GM10847 (cell line): ENCODE results near the gene ANK3.

Experiments
- POLR2A ChIP-seq: IDR thresholded peaks from 2 replicates; pipeline ENCODE4 v1.6.1; 2011; ENCODE audit not compliant: insufficient read length; ENCODE audit errors: extremely low read depth

ANK3 gene

DNA sequence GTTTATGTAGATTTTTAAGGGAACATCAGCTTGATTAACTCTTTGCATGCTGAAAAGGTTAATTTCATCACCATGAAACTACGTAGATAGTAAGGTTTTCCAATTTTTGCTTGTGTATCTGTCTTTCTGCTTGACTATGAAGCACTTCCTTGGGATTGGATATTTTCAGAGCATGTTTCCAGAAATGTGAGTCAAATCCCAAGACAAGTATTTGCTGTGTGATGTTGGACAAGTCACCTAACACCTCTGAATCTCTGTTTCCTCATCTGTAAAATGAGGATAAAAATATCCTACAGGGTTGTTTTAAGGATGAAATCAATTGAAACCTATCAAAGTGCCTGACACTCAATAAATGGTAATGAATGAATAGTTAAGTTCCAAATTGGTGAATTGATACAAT lies 42.4 kb downstream of the ANK3 start:
- TF ChIP-seq POLR2A = no peak

DNA sequence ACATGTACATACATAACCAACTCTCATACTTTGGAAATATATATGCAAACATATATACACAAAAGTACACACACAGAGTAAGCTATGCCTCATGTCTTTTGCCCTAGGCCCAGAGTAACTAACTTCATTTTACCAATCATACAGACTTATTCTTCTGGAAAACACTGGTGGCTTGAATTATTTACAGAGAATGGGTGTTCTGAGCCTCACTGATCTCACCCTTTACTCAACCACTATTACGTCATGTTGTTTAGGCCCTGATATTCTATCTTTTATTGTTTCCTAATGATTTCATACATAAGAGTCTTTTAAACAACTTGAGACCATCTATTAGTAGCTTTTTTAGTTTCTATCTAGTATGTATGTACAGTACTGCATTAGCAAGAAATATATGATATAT lies 43.0 kb downstream of the ANK3 start:
- TF ChIP-seq POLR2A = no peak

DNA sequence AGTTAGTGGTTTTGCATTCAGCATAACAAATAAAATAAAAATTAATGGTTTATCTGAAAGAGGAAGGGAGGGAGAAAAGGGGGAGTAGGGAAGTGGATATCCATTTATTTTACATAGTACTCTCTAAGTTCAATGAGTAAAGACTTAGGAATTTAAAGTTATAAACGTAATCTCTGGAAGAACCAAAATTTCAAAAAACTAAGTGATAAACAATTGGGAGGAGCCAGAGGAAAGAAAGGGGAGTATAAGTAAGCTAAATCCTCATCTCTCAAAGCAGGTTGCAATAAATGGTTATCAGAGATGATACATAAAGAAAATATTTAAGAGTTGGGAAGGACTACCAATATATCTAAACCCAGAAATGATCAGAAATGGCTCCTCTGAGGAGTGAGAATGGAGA lies 46.4 kb downstream of the ANK3 start:
- no peak for TF ChIP-seq POLR2A

DNA sequence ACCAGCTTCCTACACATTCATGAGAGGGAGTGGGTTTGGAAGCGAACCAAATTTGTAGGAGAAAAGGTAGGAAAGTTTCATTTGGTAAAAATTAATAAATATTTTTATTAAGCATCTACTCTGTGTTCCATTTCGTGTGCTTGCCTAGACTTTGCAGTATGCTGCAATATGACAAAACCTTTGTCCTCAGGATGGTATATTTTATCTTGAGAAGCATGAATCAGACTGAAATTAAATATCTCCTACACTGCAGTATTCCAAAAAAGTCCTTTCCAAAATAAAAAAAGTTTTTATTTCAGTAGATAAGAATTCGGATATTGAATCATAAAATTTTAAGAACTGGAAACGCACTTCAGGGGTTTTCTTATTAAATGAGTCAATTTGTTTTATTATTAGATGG lies 47.7 kb downstream of the ANK3 start:
- TF ChIP-seq POLR2A = no peak

DNA sequence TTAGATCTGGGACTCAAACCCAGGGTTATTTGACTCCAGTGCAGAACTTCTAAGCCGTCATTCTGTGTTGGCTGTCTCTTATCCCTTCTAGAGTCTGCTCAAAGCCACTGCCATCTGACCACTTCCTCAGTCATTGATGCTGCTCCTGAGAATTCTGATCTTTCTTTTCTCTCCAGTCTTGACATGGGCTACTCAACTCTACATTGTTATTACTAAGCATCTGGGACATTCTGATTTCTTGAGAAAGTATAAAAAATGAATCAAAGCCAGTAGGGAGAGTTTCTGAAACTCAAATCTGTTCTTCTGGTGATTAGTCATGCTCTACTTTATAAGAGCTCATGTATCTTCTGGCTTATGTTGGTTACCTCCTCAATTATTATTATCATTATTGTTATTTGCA lies 48.7 kb downstream of the ANK3 start:
- no peak for TF ChIP-seq POLR2A

DNA sequence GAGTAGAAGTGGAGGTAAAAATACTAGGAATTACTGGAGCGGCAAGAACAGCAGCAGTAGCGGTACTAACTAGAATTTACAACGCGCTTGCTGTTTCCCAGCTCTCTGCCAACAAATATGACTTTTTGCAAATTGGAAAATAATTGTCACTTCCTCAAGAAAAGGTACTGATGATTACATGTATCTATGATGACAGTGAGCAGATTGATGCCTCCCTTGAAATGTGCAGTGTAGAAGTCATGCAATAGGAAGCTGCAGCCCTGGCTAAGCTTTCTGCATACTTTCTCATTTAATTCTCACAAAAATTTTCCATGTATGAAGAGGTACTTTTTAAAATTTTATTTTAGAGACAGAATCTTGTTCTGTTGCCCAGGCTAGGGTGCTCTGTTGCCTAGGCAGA lies 49.9 kb downstream of the ANK3 start:
- TF ChIP-seq POLR2A = no peak

DNA sequence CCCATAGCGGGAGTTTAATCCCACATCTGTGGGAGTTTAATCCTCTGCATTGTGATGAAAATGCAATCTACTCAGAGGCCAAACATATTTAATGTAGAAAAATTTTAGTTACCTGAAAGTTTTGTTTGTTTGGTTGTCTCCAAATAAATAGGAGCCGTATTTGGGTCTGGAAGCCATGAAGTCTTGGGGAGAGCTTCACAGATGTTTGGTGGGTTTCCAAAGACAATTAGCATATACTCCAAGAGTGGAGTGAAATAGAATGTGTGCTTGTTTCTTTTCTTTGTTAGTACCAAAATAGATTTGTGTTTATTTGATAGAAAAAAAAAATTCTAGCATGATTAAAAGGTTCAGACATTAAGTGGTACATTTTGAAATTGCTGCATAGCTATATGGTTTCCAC lies 50.9 kb downstream of the ANK3 start:
- no peak for TF ChIP-seq POLR2A

DNA sequence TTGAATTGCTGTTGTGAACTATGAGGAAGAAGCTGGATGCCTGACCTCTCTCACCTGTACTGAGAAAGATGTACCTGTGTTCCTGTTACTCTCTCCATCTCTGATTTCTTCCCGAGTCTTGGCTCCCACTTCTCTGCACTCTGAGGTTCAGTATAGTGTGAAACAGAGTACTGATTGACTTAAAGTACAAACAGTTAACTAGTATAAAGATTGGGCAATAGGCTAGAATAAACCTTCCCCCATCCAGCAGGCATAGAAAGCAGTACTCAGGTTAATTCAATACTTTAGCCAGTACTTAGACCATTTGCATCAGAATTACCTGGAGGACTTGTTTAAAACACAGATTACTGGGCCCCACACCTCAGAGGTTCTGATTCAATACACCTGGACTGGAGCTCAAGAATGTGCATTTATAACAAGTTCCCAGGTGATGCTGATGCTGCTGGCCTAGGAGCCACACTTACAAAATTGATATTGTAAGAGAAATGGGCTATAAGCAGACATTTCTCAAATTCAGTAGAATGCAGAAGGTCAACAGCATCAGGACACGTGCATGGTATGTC lies 51.6 kb downstream of the ANK3 start:
- TF ChIP-seq POLR2A = no peak

DNA sequence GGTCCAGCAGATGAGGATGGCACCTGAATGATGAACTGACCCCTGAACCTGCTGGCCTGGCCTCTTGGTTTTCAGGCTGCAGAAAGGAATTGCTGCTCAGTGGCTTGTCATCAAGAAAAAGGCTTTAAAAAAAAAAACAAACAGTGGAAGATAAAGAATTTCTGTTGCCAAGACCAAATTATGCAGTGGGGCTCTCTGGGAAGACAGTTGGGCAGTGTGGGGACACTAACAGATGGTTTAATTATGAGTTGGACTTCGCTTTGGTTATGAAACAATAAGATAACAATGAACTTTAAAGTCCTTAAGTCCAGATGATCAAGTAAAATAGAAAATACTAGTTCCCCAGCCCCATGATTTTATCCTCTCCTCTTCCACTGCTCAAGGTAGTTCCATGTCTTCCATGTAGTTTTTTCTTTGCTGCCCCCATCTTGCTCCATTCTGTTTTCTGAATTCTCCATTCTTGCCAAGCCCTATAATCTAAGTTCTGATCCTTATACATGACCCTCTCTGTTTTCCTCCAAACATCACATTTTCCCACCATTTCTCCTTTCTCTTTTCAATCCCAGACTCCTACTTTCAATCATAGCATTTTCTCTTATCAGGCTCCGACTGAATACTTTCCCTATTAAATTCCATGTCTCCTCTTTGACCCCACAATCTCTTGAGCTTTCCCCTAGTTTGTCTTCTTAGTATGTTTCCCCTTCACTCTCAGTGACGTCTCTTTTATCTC lies 52.6 kb downstream of the ANK3 start:
- no peak for TF ChIP-seq POLR2A

DNA sequence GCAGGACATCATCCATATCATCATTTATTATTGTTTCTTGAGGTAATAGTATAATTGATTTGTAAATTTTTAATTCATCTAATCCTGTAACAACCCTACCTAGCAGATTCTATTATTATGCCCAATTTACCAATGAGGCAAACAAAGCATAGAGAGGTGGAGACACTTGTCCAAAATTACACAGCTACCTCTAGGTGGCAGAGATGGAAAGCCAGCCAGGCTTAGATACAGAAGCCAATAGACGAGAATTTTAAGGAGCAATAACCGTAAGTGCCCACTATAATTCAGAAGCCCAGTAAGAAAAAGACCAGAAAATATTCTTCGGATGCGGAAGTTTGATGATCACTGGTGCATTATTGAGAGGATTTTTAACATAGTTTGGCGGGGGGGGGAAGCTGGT lies 54.0 kb downstream of the ANK3 start:
- no peak for TF ChIP-seq POLR2A

DNA sequence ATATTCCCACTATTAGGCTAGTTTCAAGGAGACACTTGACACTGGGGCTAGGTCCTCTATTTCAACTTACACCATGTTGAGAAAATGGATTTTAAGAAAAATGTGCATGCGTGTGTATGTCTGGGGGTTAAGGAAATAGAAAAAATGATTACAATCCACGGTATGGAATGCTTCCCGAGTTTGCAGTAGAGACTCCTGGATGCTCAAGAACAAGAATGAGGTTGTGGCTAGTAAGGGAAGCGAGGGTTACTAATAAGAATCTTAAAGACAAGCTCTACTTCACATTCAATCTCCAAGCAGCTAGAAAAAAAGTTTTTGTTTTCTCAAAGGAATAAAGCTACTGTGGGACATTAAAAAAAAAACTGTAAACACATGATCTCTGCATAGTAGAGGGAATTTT lies 54.7 kb downstream of the ANK3 start:
- TF ChIP-seq POLR2A = no peak

DNA sequence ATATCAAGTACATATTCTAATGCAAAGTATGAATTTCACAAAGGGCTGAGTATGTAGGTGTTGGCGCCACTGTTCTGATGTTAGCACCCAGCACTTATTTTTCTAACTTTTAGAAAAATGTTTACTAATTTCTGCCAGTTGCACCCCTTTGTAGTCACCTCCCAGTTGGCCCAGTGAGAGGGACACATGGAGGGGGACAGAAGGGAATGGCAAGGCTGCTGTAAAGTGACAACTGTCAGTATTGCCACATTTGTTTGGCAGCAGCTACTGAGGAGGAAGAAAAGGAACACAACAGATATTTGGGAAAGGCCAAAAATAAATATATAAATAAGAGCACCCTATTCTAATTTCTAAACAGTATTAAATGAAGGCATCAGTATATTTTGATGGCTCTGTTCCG lies 57.3 kb downstream of the ANK3 start:
- no peak for TF ChIP-seq POLR2A

DNA sequence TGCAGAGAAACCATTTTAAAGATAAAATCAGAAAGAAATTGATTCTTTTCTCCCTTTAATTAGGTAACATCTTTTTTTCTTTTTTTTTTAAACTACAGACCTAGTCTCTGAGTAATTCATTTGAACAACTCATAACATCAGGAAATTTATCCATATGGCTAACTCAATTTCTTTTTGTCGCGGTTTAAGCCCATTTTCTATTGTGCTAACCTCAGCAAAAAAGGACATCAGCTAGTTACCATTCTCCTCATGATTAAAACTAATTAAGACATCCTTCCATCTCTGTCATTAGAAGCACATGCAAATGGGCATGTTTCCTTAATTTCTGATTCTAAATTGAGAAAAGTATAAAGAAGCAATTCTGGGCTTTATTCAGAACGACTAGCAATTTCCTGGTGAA lies 57.8 kb downstream of the ANK3 start:
- no peak for TF ChIP-seq POLR2A

DNA sequence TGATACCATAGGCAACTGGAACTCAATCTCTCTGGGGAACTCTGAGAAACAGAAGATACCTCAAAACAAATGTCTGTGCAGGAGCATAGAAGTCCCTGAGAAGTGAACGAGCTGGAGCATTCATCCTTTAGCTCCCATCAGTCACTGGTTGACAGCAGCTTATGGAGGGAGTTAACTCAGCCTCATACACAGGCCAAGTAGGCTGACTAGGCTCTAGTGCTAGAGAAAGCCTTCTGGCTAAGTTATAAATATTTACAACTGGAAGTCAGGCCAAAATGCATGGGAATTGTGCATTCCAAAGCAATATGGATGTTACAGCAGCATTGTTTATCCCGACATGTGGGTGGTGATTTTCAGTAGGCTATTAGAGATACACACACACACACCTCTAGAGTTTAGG lies 66.5 kb downstream of the ANK3 start:
- TF ChIP-seq POLR2A = no peak

DNA sequence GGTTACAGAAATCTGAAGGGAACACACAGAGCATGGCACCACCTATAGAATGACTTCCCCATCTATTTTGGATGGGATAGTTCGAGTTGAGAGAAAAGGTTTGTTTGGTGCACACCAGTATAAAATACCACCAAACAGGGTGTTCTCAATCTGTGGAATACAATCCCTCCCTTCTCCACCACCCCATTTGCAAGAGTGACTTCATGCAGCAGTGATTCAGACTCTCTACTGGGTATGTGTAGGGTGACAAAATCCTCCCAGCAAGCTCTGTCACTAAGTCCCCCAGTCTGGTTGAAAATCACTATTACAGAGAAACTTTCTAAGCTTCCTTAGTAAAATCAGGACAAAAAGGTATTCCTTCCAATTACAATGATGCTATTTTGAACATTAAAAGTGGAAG lies 69.0 kb downstream of the ANK3 start:
- no peak for TF ChIP-seq POLR2A

DNA sequence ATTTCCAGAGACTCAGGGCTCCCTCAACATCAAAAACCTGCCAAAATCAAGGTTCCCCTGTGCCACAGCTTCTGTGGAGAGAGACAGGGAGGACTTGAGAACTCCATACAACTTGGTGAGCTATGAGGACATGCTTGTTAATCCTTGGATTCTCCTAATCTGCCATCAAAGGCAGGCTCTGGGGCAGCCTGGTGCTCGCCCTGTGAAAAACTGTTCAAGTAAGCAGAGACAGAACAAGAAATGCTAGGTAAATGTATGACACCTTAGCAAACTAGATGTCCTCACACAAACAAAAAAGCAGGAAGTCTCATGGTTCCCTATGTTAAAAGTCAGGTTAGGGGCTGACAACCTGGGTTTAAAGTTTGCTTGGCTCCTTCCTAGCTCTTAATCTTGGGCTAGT lies 73.6 kb downstream of the ANK3 start:
- TF ChIP-seq POLR2A = no peak

DNA sequence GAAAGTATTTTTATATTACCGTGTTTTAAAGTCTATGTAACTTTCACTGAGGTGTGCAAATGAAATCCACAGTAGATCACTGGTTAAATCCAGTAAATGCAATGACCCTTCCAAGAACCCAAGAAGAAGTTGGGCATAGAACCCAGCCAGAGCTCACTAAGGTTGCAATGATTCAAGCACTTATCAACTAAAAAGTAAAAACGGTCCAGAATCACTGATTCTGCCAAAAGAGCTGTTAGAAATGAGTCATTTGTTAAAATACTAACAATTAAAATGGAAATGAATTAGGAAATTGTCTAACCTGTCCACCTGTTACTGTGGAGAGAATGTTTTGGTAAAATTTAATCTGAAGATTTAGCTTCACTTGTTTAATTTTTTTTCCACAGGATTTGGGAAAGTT lies 74.4 kb downstream of the ANK3 start:
- no peak for TF ChIP-seq POLR2A
